DOHH2 (cell line): ENCODE measurements around the gene OR3A3.
"Not testable (repeated sequence)": the region's sequence is repeated elsewhere in the genome, so short reads cannot be mapped to it uniquely, and the experiment has no call there.

Source experiments
- H3F3A ChIP-seq: fragments of 200-600 bp; sonication (generic), shearing (Covaris generic); 2 replicates; pipeline ENCODE4 v1.6.0; 2016; ENCODE audit warnings: antibody characterized with exemption, mild to moderate bottlenecking; ENCODE audit not compliant: control insufficient read depth, insufficient read depth
- H3K27ac ChIP-seq: fragments of 200-600 bp; sonication (generic); 2 replicates; pipeline ENCODE4 v1.5.1; 2014; ENCODE audit warnings: low read depth, mild to moderate bottlenecking, low read length, moderate library complexity
- H3K27me3 ChIP-seq: fragments of 200-600 bp; sonication (generic); 2 replicates; pipeline ENCODE4 v1.6.1; 2014; ENCODE audit warnings: mild to moderate bottlenecking, low read length, mixed read lengths; ENCODE audit not compliant: control insufficient read depth
- H3K36me3 ChIP-seq: fragments of 200-600 bp; sonication (generic); 2 replicates; pipeline ENCODE4 v1.6.1; 2014; ENCODE audit warnings: mild to moderate bottlenecking, low read length, moderate library complexity, mixed read lengths; ENCODE audit not compliant: control insufficient read depth
- H3K4me1 ChIP-seq: fragments of 200-600 bp; sonication (generic); 2 replicates; pipeline ENCODE4 v1.6.1; 2014; ENCODE audit warnings: mild to moderate bottlenecking, low read length, mixed read lengths; ENCODE audit not compliant: control insufficient read depth
- H3K4me2 ChIP-seq: fragments of 200-600 bp; sonication (generic); 2 replicates; pipeline ENCODE4 v1.6.0; 2014; ENCODE audit warnings: mild to moderate bottlenecking, low read length, moderate library complexity
- H3K4me3 ChIP-seq: fragments of 200-600 bp; sonication (generic); 2 replicates; pipeline ENCODE4 v1.5.1; 2014; ENCODE audit warnings: mild to moderate bottlenecking, low read length, mixed read lengths
- H3K79me2 ChIP-seq: fragments of 200-600 bp; sonication (generic); 2 replicates; pipeline ENCODE4 v1.6.1; 2014; ENCODE audit warnings: mild to moderate bottlenecking, low read length, mixed read lengths; ENCODE audit not compliant: control insufficient read depth
- H3K9me2 ChIP-seq: fragments of 200-600 bp; sonication (generic); replicated peaks from 2 replicates; pipeline ENCODE4 v1.6.1; 2014; ENCODE audit warnings: mild to moderate bottlenecking, low read length, mixed read lengths; ENCODE audit not compliant: control insufficient read depth
- H3K9me3 ChIP-seq: fragments of 200-600 bp; sonication (generic); 2 replicates; pipeline ENCODE4 v1.6.1; 2014; ENCODE audit warnings: antibody characterized with exemption, low read length, mixed read lengths; ENCODE audit not compliant: control insufficient read depth, insufficient read depth
- H4K20me1 ChIP-seq: fragments of 200-600 bp; sonication (generic); 2 replicates; pipeline ENCODE4 v1.6.0; 2014; ENCODE audit warnings: low read depth, mild to moderate bottlenecking, antibody characterized with exemption, low read length, moderate library complexity; ENCODE audit not compliant: control insufficient read depth, insufficient read depth
- EZH2phosphoT487 ChIP-seq: fragments of 200-600 bp; sonication (generic); IDR thresholded peaks from 2 replicates; pipeline ENCODE4 v1.6.1; 2017; ENCODE audit warnings: borderline replicate concordance, mild to moderate bottlenecking, antibody characterized with exemption, low read length, moderate library complexity, mixed read lengths
- TF ChIP-seq, protein P1 (sequence below): fragments of 200-600 bp; sonication (generic); IDR thresholded peaks from one replicate; pipeline ENCODE4 v1.5.1; 2014; ENCODE audit warnings: antibody characterized with exemption, mild to moderate bottlenecking, low read depth, low read length; ENCODE audit not compliant: poor library complexity, severe bottlenecking

Gene OR3A3

GRCh38 chr17:3415610-3416009 lies 4.4 kb downstream of the OR3A3 start:
- no peak overlapping the region for H3K4me3 ChIP-seq
- no peaks in the 10 kb centered on the region for H3K4me1 ChIP-seq
- no peaks in the 10 kb centered on the region for H4K20me1 ChIP-seq
- H3K9me3 ChIP-seq, result no peaks in the 10 kb centered on the region
- H3K9me2 ChIP-seq, result no peaks in the 10 kb centered on the region
- H3F3A ChIP-seq, result no peaks in the 10 kb centered on the region
- no peak overlapping the region for H3K27ac ChIP-seq
- H3K36me3 ChIP-seq, result no peaks in the 10 kb centered on the region
- H3K27me3 ChIP-seq, result peaks cover 18% of the 10 kb centered on the region
- H3K79me2 ChIP-seq, result no peaks in the 10 kb centered on the region
- no peak overlapping the region for H3K4me2 ChIP-seq
- TF ChIP-seq, protein P1, sequence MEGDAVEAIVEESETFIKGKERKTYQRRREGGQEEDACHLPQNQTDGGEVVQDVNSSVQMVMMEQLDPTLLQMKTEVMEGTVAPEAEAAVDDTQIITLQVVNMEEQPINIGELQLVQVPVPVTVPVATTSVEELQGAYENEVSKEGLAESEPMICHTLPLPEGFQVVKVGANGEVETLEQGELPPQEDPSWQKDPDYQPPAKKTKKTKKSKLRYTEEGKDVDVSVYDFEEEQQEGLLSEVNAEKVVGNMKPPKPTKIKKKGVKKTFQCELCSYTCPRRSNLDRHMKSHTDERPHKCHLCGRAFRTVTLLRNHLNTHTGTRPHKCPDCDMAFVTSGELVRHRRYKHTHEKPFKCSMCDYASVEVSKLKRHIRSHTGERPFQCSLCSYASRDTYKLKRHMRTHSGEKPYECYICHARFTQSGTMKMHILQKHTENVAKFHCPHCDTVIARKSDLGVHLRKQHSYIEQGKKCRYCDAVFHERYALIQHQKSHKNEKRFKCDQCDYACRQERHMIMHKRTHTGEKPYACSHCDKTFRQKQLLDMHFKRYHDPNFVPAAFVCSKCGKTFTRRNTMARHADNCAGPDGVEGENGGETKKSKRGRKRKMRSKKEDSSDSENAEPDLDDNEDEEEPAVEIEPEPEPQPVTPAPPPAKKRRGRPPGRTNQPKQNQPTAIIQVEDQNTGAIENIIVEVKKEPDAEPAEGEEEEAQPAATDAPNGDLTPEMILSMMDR, result no peak
- no peak for TF ChIP-seq EZH2phosphoT487

- H3K79me2 ChIP-seq, result no peaks in the 10 kb centered on the region
- no peak overlapping the region for H3K27ac ChIP-seq
- no peaks in the 10 kb centered on the region for H3K9me2 ChIP-seq
- H3K4me1 ChIP-seq, result no peaks in the 10 kb centered on the region
- TF ChIP-seq, protein P1, result no peak
- TF ChIP-seq EZH2phosphoT487, result no peak
- no peaks in the 10 kb centered on the region for H4K20me1 ChIP-seq
- no peak overlapping the region for H3K4me3 ChIP-seq
- no peaks in the 10 kb centered on the region for H3F3A ChIP-seq
- peaks cover 18% of the 10 kb centered on the region for H3K27me3 ChIP-seq
- no peak overlapping the region for H3K4me2 ChIP-seq
- H3K9me3 ChIP-seq, result no peaks in the 10 kb centered on the region
- no peaks in the 10 kb centered on the region for H3K36me3 ChIP-seq
These were observed 7.1 kb downstream of the OR3A3 start for GRCh38 chr17:3418222-3418621.

DNA sequence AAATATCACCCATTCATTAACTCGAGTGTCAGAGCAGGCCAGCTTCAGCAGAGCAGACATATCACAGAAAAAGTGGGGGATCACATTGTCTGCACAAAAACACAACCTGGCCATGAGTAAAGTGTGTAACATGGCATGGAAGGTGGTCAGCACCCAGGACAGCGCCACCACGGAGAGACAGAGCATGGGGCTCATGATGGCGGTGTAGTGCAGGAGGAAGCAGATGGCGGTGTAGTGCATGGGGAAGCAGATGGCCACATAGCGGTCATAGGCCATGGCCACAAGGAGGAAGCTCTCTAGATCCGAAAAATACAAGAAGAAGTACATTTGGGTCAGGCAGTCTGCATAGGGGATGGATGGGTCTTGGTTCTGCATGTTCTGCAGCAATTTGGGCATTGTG lies 22.0 kb downstream of the OR3A3 start:
- H3K79me2 ChIP-seq, H3K27ac ChIP-seq, H4K20me1 ChIP-seq, H3K4me3 ChIP-seq, H3K9me3 ChIP-seq, H3F3A ChIP-seq, H3K27me3 ChIP-seq, H3K4me1 ChIP-seq, H3K36me3 ChIP-seq, H3K9me2 ChIP-seq, H3K4me2 ChIP-seq: not testable (repeated sequence)

- Histone ChIP-seq H3K79me2 (no peaks in the 10 kb centered on the region), H3K4me3 (no peak within 1 kb of the TSS)
These were observed 22.6 kb downstream of the OR3A3 start, which contains the start of gene OR1E2 for GRCh38 chr17:3433741-3434140. Gene OR1E2 (minus strand): TSS chr17:3433841. CDS start chr17:3433841, 0 bp downstream.

More at GRCh38 chr17:3433741-3434140, 22.6 kb downstream of the OR3A3 start, which contains the start of gene OR1E2:
- Histone ChIP-seq H3K27ac (no peak within 1 kb of the TSS), H3F3A (no peaks in the 10 kb centered on the region), H3K4me1 (no peaks in the 10 kb centered on the region), H3K27me3 (no peaks in the 10 kb centered on the region), H3K36me3 (no peaks in the 10 kb centered on the region), H3K9me2 (no peaks in the 10 kb centered on the region), H3K4me2 (no peak within 1 kb of the TSS), H3K9me3 (no peaks in the 10 kb centered on the region), H4K20me1 (no peaks in the 10 kb centered on the region)
- TF ChIP-seq, protein P1, result no peak
- TF ChIP-seq EZH2phosphoT487, result no peak
